A549 (cell line): Measurements from ENCODE around the gene ROR1. TPM values are rescaled to one million over a fixed set of nuclear protein-coding genes. Genes with fewer than 3 reads are reported as not detected.
A peak's percentile ranks its signal among the peaks of the same experiment; 100 is the strongest.

Source experiments
- ATAC-seq, 2 experiments: fragments of 200-7000 bp in 1 of 2; fragments of >200 bp in 1 of 2; cut with Nextera tagmentation in 1 of 2; cut with Tn5 transposase in 1 of 2; 3 replicates each; pipeline versions ENCODE4 v1.8.0 to v1.9.1; 2018 to 2020; ENCODE audit warnings: mild to moderate bottlenecking in 1 of 2, moderate library complexity in 1 of 2
- CTCF ChIA-PET: fragments of 300-600 bp; sonication (Branson Sonifier 250); formaldehyde crosslinking; extraction: SDS; loops from one replicate; lab custom pipeline; 2021; ENCODE audit warnings: antibody characterized with exemption, inconsistent platforms; lab: Yijun Ruan, JAX
- POLR2A ChIA-PET: fragments of 350-600 bp; formaldehyde crosslinking; extraction: SDS; loops from one replicate; lab custom pipeline; 2021; ENCODE audit warnings: antibody characterized with exemption, inconsistent platforms; lab: Yijun Ruan, JAX
- DNase-seq, 2 experiments: peaks; one replicate each; pipeline versions ENCODE4 v3.0.0 to v3.0.0-alpha.2; 2011 to 2016; ENCODE audit warnings: low read depth in 1 of 2, low spot score in 1 of 2
- FAIRE-seq: peaks from 2 replicates; lab custom pipeline; 2011; peaks lifted over from hg19 to GRCh38; lab: Jason Lieb, UNC
- H3K27ac ChIP-seq, 2 experiments: fragments of >200 bp; sonication (Bioruptor Twin); formaldehyde crosslinking; 3 replicates each; pipeline ENCODE4 v1.5.1; 2016 to 2017
- H3K4me1 ChIP-seq: fragments of >200 bp; sonication (Bioruptor Twin); formaldehyde crosslinking; 3 replicates; pipeline ENCODE4 v1.6.1; 2016
- H3K4me2 ChIP-seq: fragments of >200 bp; sonication (Bioruptor Twin); formaldehyde crosslinking; 3 replicates; pipeline ENCODE4 v1.6.1; 2016
- H3K4me3 ChIP-seq: fragments of >200 bp; sonication (Bioruptor Twin); formaldehyde crosslinking; 3 replicates; pipeline ENCODE4 v1.5.1; 2016
- H3K9me3 ChIP-seq: fragments of >200 bp; sonication (Bioruptor Twin); formaldehyde crosslinking; 3 replicates; pipeline ENCODE4 v1.6.1; 2016
- BHLHE40 ChIP-seq: IDR thresholded peaks from 2 replicates; pipeline ENCODE4 v1.6.1; 2012; ENCODE audit warnings: low read depth, low read length, inconsistent platforms
- CBX2 ChIP-seq: fragments of 200-600 bp; sonication (generic); IDR thresholded peaks from 2 replicates; pipeline ENCODE4 v1.6.1; 2016; ENCODE audit warnings: low read depth, mild to moderate bottlenecking, borderline replicate concordance
- CEBPB ChIP-seq, 2 experiments: fragments of >200 bp in 1 of 2; sonication (Bioruptor Twin) in 1 of 2; formaldehyde crosslinking in 1 of 2; IDR thresholded peaks; 2 replicates each; pipeline ENCODE4 v1.6.1; 2012 to 2016
- CHD2 ChIP-seq: fragments of 150-350 bp; IDR thresholded peaks from 2 replicates; pipeline ENCODE4 v1.6.1; 2014; ENCODE audit warnings: low read length; ENCODE audit not compliant: partially characterized antibody
- CHD4 ChIP-seq: fragments of 200-600 bp; sonication (generic); IDR thresholded peaks from 2 replicates; pipeline ENCODE4 v1.6.1; 2016; ENCODE audit warnings: antibody characterized with exemption, mild to moderate bottlenecking, borderline replicate concordance
- EHF ChIP-seq: fragments of 250-450 bp; sonication (Bioruptor Pico); IDR thresholded peaks from 2 replicates; pipeline ENCODE4 v1.5.0; 2020; ENCODE audit warnings: mild to moderate bottlenecking
- GATA3 ChIP-seq: IDR thresholded peaks from 2 replicates; pipeline ENCODE4 v1.6.1; 2012; ENCODE audit warnings: borderline replicate concordance
- HOXA7 ChIP-seq: fragments of 250-450 bp; sonication (Bioruptor Pico); IDR thresholded peaks from 2 replicates; pipeline ENCODE4 v1.5.0; 2020; ENCODE audit warnings: mild to moderate bottlenecking, moderate library complexity
- MYC ChIP-seq: IDR thresholded peaks from 2 replicates; pipeline ENCODE4 v1.6.1; 2012; ENCODE audit warnings: mild to moderate bottlenecking, inconsistent platforms, low read length, improper control_type of control experiment, borderline replicate concordance
- NR3C1 ChIP-seq: fragments of >200 bp; sonication (Bioruptor Twin); formaldehyde crosslinking; IDR thresholded peaks from 3 replicates; pipeline ENCODE4 v1.6.1; 2017
- PHF8 ChIP-seq: fragments of 200-600 bp; sonication (generic); IDR thresholded peaks from 2 replicates; pipeline ENCODE4 v1.6.1; 2016; ENCODE audit warnings: low read depth, mild to moderate bottlenecking, antibody characterized with exemption, moderate library complexity, borderline replicate concordance
- POLR2A ChIP-seq: IDR thresholded peaks from 2 replicates; pipeline ENCODE4 v1.6.1; 2012; ENCODE audit warnings: mild to moderate bottlenecking, low read length
- POLR2AphosphoS2 ChIP-seq: conservative IDR thresholded peaks from 2 replicates; pipeline ENCODE4 v1.6.1; 2012; ENCODE audit warnings: low read length, improper control_type of control experiment, inconsistent platforms
- RARB ChIP-seq: fragments of 250-450 bp; sonication (Bioruptor Pico); IDR thresholded peaks from 2 replicates; pipeline ENCODE4 v1.8.0; 2021; ENCODE audit warnings: mild to moderate bottlenecking, moderate library complexity
- RNF2 ChIP-seq: fragments of 200-600 bp; sonication (generic); IDR thresholded peaks from 2 replicates; pipeline ENCODE4 v1.6.1; 2016; ENCODE audit warnings: low read depth, mild to moderate bottlenecking, antibody characterized with exemption, moderate library complexity, borderline replicate concordance
- TP53 ChIP-seq: fragments of 250-450 bp; sonication (Bioruptor Pico); IDR thresholded peaks from 2 replicates; pipeline ENCODE4 v1.5.0; 2021; ENCODE audit warnings: mild to moderate bottlenecking, moderate library complexity
- ZFP36 ChIP-seq: fragments of 450-650 bp; IDR thresholded peaks from 2 replicates; pipeline ENCODE4 v1.6.1; 2014; ENCODE audit warnings: borderline replicate concordance; ENCODE audit not compliant: partially characterized antibody
- ZNF302 ChIP-seq: fragments of 250-450 bp; sonication (Bioruptor Pico); IDR thresholded peaks from 2 replicates; pipeline ENCODE4 v1.9.0; 2021; ENCODE audit warnings: inconsistent platforms, mild to moderate bottlenecking, moderate library complexity
- WGBS: methylation state at CpG from one replicate; pipeline ENCODE4 v1.1.6; 2017; ENCODE audit errors: missing lambda C conversion rate; 5-methylcytosine and 5-hydroxymethylcytosine counted together
- polyA plus RNA-seq, 4 experiments: library from polyadenylated mRNA; depleted of rRNA in 3 of 4; stranded (reverse); fragments of >200 nt; fragmentation: RNase III in 1 of 4; extraction: RNeasy Plus Mini Kit Qiagen cat#74134 plus additional on column Dnase treatment in 1 of 4; gene quantifications; 2 replicates in 3 of 4; 3 replicates in 1 of 4; pipeline ENCODE4 v1.2.3, GENCODE V29; 2011 to 2017
- TF ChIP-seq, protein P1 (sequence below): IDR thresholded peaks from 2 replicates; pipeline ENCODE4 v1.6.1; 2012; ENCODE audit warnings: low read depth, borderline replicate concordance
- TF ChIP-seq, protein P2 (sequence below): fragments of >200 bp; sonication (Bioruptor Twin); formaldehyde crosslinking; IDR thresholded peaks from 3 replicates; pipeline ENCODE4 v1.6.1; 2016
- TF ChIP-seq, protein P3 (sequence below): fragments of >200 bp; sonication (Bioruptor Twin); formaldehyde crosslinking; IDR thresholded peaks from 2 replicates; pipeline ENCODE4 v1.6.1; 2016

The ROR1 gene
- polyA plus RNA-seq, 2 of the 4 experiments (the other 2 are of a cell fraction): 6.5 to 19.0 TPM

DNA sequence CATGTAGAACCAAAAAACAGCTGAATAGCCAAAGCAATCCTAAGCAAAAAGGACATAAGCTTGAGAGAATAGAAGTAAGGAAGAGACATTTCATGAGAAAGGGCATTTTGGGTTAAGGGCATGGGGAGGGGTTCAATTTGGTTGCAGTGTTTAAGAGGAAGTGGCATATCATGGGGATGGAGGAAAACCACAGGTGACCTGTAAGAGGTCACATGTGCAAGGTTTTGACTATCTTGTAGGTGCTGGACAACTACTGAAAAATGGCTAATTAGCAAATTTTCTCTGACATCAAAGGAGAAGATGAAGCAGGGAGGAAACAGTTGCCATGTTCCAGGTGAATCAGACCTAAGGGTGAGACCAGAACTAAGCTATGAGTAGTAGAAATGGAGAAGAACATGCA is 31.3 kb upstream of the ROR1 start:
- POLR2A ChIA-PET: no interaction called here
- peaks cover 10% of the 10 kb centered on the region; the same call in 1 of the 3 replicates for H3K4me1 ChIP-seq
- DNase-seq (no peak), ATAC-seq (no peak), FAIRE-seq (no peak)
- H3K4me3 ChIP-seq: no peak overlapping the region
- CTCF ChIA-PET: interaction anchor here (1.1 kb wide), 1 partner anchor 18 kb away, joined by 3 read pairs; no protein-coding TSS in a partner anchor
- TF ChIP-seq ZNF302 (CRISPR knock-in tag) (no peak), CEBPB (IDR thresholded peaks at IDR 0.05) (no peak), CHD4 (no peak), CHD2 (no peak), BHLHE40 (no peak), GATA3 (no peak), RARB (CRISPR knock-in tag) (no peak), EHF (CRISPR knock-in tag) (no peak)
- TF ChIP-seq, protein P1, sequence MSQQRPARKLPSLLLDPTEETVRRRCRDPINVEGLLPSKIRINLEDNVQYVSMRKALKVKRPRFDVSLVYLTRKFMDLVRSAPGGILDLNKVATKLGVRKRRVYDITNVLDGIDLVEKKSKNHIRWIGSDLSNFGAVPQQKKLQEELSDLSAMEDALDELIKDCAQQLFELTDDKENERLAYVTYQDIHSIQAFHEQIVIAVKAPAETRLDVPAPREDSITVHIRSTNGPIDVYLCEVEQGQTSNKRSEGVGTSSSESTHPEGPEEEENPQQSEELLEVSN: no peak
- TF ChIP-seq, protein P2, sequence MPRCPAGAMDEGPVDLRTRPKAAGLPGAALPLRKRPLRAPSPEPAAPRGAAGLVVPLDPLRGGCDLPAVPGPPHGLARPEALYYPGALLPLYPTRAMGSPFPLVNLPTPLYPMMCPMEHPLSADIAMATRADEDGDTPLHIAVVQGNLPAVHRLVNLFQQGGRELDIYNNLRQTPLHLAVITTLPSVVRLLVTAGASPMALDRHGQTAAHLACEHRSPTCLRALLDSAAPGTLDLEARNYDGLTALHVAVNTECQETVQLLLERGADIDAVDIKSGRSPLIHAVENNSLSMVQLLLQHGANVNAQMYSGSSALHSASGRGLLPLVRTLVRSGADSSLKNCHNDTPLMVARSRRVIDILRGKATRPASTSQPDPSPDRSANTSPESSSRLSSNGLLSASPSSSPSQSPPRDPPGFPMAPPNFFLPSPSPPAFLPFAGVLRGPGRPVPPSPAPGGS: no peak
- TF ChIP-seq, protein P3, sequence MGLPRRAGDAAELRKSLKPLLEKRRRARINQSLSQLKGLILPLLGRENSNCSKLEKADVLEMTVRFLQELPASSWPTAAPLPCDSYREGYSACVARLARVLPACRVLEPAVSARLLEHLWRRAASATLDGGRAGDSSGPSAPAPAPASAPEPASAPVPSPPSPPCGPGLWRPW: no peak
- no peak overlapping the region for H3K4me2 ChIP-seq
- H3K27ac ChIP-seq: no peak overlapping the region
- no peaks in the 10 kb centered on the region for H3K9me3 ChIP-seq

DNA sequence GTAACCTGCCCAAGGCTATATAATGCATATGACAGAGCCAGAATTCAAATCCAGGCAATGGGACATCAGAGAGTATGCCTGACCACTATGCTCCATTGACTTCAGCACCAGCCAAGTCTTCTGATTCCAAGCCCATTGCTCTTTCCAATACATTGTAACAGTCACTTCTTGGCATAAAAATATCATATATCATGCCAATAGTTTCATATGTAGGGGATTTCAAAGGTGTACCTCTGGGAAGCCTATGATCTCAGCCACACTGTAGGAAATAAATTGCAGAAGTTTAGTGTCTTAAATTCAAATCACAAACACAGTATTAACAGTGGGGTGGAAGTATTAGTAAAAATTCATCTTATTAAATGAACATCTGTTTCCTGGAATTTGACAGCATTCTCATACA is 30.0 kb upstream of the ROR1 start:
- ChIA-PET CTCF (no interaction called here), POLR2A (no interaction called here)
- TF ChIP-seq RNF2 (no peak), HOXA7 (no peak), NR3C1 (no peak), POLR2A (no peak), PHF8 (no peak), EHF (CRISPR knock-in tag) (no peak), CHD2 (no peak), CHD4 (no peak), TP53 (CRISPR knock-in tag) (no peak), CBX2 (no peak), ZFP36 (no peak)
- TF ChIP-seq, protein P2: no peak
- FAIRE-seq: no peak
- H3K9me3 ChIP-seq: no peaks in the 10 kb centered on the region
- H3K27ac ChIP-seq: no peak overlapping the region
- H3K4me2 ChIP-seq: no peak overlapping the region
- H3K4me1 ChIP-seq: peaks cover 10% of the 10 kb centered on the region; the same call in 1 of the 3 replicates
- DNase-seq: no peak
- no peak for ATAC-seq
- no peak overlapping the region for H3K4me3 ChIP-seq

DNA sequence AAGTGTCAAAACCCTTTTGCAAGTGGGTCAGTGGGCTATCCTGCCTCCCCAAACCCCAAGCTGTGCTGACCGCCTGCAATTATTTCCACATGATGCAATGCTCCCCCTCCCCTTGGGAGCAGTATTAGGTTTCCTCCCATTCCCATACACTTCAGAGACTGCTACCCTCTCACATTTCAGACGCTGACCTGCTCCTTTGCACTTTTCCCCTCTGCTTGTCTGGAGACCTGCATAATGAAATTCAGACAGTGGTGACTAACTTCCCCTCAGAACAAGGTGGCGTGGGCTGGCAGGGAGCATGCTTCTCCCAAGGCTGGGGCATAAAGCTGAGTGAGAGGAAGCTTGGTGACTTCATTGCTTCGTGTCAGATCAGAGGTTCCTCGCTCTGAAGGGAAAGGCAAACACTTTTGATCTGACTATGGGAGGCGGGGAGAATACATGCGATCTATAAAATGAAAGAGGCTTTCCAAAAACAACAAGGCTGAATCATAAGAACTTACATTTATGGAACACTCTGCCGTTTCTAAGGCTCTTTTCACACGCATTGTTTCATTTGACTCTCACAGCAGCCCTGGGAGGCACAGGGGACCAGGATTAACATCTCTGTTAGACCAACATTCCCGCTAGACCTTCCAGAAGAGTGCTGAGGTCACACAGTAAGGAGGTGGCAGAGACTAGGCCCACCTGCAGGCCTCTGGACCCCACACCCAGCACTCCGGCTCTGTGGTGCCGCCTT is 27.5 kb upstream of the ROR1 start:
- peaks cover 10% of the 10 kb centered on the region; the same call in 1 of the 3 replicates for H3K4me1 ChIP-seq
- H3K4me2 ChIP-seq: peak overlapping the region; percentile 33
- H3K27ac ChIP-seq: peak overlapping the region; percentile 34 to 77
- CTCF ChIA-PET: interaction anchor here (1.5 kb wide), 2 partner anchors 12 to 27 kb away, joined by 5 to 8 read pairs; partner anchors contain the start of gene ROR1
- peak; percentile 56 to 76; a peak in 5 of 6 replicates for ATAC-seq
- TF ChIP-seq MYC: no peak
- TF ChIP-seq POLR2AphosphoS2: no peak
- no peak for TF ChIP-seq CBX2
- TF ChIP-seq ZNF302 (CRISPR knock-in tag): no peak
- TF ChIP-seq, all 56 proteins: peak for 0
- POLR2A ChIA-PET: no interaction called here
- WGBS: 73% methylated on average over 12 of the region's 12 CpGs
- H3K9me3 ChIP-seq: no peaks in the 10 kb centered on the region
- H3K4me3 ChIP-seq: no peak overlapping the region
- FAIRE-seq: no peak
- DNase-seq: peak in 1 of 2 experiments; percentile 55
